ENCODE measurements around the gene PBX3. TPM values are rescaled to one million over a fixed set of nuclear protein-coding genes. Genes with fewer than 3 reads are reported as not detected.

The PBX3 gene
- total RNA-seq, 1 experiment from 2014 or later, result 1.5 TPM

DNA sequence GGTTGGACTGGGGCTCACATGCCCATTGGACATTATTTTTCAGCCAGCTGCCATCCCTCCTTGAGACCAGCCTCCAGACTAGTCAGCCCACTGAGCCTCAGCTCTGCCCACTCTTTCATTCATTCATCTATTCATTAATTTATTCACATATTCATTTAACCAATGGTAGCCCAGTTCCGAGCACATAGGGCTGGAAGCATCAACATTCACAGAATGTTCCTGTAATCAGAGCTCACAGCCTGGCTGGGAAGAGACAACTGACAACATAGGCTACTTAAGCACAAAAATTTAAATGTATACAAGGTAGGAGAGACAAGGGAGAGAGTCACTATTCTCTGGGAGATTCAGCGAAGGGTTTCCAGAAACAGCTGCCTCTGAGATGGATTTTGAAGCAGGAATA lies 17.0 kb upstream of the PBX3 start:
- POLR2A ChIA-PET (ENCODE audit: low non-redundant PET), result no interaction called here

DNA sequence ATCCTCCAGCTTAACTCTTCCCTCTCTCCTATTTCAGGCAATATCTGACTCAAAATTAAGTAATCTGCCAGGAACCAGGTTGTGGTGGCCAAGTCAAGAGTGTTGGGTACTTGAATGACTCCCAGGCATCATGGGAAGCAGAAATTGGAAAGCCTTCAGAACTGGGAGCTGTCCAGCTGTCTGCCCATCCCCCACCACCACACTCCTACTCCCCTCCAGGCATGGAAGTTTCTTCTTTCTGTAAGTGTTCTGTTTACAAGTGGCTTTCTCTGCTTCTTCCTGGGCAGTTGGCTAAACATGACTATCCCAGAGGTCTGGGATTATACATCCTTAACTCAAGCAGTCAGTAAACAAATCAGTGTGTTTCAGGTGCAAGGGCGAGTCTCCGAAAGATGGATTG lies 14.6 kb upstream of the PBX3 start:
- Histone ChIP-seq H3K36me3 (ENCODE audit: insufficient read depth, low read length, poor library complexity, severe bottlenecking) (no peaks in the 10 kb centered on the region), H3K4me1 (ENCODE audit: insufficient read depth, low read length, poor library complexity, severe bottlenecking) (no peaks in the 10 kb centered on the region), H3K4me3 (ENCODE audit: low read depth, low read length, poor library complexity, severe bottlenecking) (no peak overlapping the region), H3K27ac (ENCODE audit: low read depth, low read length, poor library complexity, severe bottlenecking) (no peak overlapping the region), H3K9me3 (ENCODE audit: low read depth, low read length, poor library complexity, severe bottlenecking) (no peaks in the 10 kb centered on the region), H3K27me3 (replicated peaks; ENCODE audit: insufficient read depth, low read depth, low read length, poor library complexity) (peaks cover 14% of the 10 kb centered on the region)
- TF ChIP-seq EZH2 (IDR thresholded peaks at IDR 0.05; ENCODE audit: borderline replicate concordance, low read depth, low read length, poor library complexity, severe bottlenecking), result no peak
- TF ChIP-seq, protein P1, sequence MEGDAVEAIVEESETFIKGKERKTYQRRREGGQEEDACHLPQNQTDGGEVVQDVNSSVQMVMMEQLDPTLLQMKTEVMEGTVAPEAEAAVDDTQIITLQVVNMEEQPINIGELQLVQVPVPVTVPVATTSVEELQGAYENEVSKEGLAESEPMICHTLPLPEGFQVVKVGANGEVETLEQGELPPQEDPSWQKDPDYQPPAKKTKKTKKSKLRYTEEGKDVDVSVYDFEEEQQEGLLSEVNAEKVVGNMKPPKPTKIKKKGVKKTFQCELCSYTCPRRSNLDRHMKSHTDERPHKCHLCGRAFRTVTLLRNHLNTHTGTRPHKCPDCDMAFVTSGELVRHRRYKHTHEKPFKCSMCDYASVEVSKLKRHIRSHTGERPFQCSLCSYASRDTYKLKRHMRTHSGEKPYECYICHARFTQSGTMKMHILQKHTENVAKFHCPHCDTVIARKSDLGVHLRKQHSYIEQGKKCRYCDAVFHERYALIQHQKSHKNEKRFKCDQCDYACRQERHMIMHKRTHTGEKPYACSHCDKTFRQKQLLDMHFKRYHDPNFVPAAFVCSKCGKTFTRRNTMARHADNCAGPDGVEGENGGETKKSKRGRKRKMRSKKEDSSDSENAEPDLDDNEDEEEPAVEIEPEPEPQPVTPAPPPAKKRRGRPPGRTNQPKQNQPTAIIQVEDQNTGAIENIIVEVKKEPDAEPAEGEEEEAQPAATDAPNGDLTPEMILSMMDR (conservative IDR thresholded peaks at IDR 0.05; ENCODE audit: low read depth, low read length), result no peak
- no TSS peak for BruUV-seq (replicated peaks)
- POLR2A ChIA-PET (ENCODE audit: low non-redundant PET), result no interaction called here
- CTCF ChIA-PET, result no interaction called here
- DNase-seq (ENCODE audit: low spot score), result no peak
- intact Hi-C loops (cut with micrococcal nuclease; ENCODE audit: unreplicated experiment), result no loop called here

More for the DNA sequence above, 17.0 kb upstream of the PBX3 start:
- Histone ChIP-seq H3K9me3 (ENCODE audit: low read depth, low read length, poor library complexity, severe bottlenecking) (no peaks in the 10 kb centered on the region), H3K4me1 (ENCODE audit: insufficient read depth, low read length, poor library complexity, severe bottlenecking) (no peaks in the 10 kb centered on the region), H3K4me3 (ENCODE audit: low read depth, low read length, poor library complexity, severe bottlenecking) (no peak overlapping the region), H3K36me3 (ENCODE audit: insufficient read depth, low read length, poor library complexity, severe bottlenecking) (no peaks in the 10 kb centered on the region), H3K27ac (ENCODE audit: low read depth, low read length, poor library complexity, severe bottlenecking) (no peak overlapping the region), H3K27me3 (replicated peaks; ENCODE audit: insufficient read depth, low read depth, low read length, poor library complexity) (peaks cover 33% of the 10 kb centered on the region)
- CTCF ChIA-PET, result no interaction called here
- intact Hi-C loops (cut with micrococcal nuclease; ENCODE audit: unreplicated experiment), result no loop called here
- no TSS peak for BruUV-seq (replicated peaks)
- DNase-seq (ENCODE audit: low spot score), result no peak
- TF ChIP-seq, protein P1 (conservative IDR thresholded peaks at IDR 0.05; ENCODE audit: low read depth, low read length), result no peak
- TF ChIP-seq EZH2 (IDR thresholded peaks at IDR 0.05; ENCODE audit: borderline replicate concordance, low read depth, low read length, poor library complexity, severe bottlenecking), result no peak

DNA sequence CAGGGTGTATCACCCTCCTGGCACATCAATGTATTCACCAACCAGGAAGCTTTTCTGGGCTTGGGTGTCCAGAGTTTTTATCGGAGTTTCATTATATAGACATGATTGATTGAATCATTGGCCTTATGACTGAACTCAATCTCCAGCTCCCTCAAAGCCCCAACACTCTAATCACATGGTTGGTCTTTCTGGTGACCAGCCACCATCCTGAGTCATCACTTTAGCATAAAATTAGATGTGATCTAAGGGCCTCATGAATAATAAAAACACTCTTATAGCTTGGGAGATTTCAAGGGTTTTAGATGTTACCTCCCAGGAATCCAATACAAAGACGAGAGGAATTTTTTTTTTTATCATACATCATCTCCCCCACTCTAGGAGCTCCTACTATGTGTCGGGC lies 7.7 kb upstream of the PBX3 start:
- ChIA-PET POLR2A (ENCODE audit: low non-redundant PET) (interaction anchor here (0.6 kb wide), 1 partner anchor 249 kb away, joined by 8 read pairs; no protein-coding TSS in a partner anchor), CTCF (no interaction called here)
- BruUV-seq (replicated peaks), result no TSS peak
- Histone ChIP-seq H3K4me1 (ENCODE audit: insufficient read depth, low read length, poor library complexity, severe bottlenecking) (no peaks in the 10 kb centered on the region), H3K36me3 (ENCODE audit: insufficient read depth, low read length, poor library complexity, severe bottlenecking) (no peaks in the 10 kb centered on the region), H3K9me3 (ENCODE audit: low read depth, low read length, poor library complexity, severe bottlenecking) (no peaks in the 10 kb centered on the region), H3K27me3 (replicated peaks; ENCODE audit: insufficient read depth, low read depth, low read length, poor library complexity) (peaks cover 35% of the 10 kb centered on the region), H3K27ac (ENCODE audit: low read depth, low read length, poor library complexity, severe bottlenecking) (no peak overlapping the region), H3K4me3 (ENCODE audit: low read depth, low read length, poor library complexity, severe bottlenecking) (no peak overlapping the region)
- intact Hi-C loops (cut with micrococcal nuclease; ENCODE audit: unreplicated experiment), result no loop called here
- TF ChIP-seq EZH2 (IDR thresholded peaks at IDR 0.05; ENCODE audit: borderline replicate concordance, low read depth, low read length, poor library complexity, severe bottlenecking), result no peak
- TF ChIP-seq, protein P1 (conservative IDR thresholded peaks at IDR 0.05; ENCODE audit: low read depth, low read length), result no peak
- no peak for DNase-seq (ENCODE audit: low spot score)
